Tibial nerve (tissue), 4 donors: ENCODE measurements around the gene MSI2.

Experiments
- CTCF ChIP-seq, 5 experiments: fragments of 200-600 bp in 3 of 5; fragments of 450-650 bp in 2 of 5; sonication (generic) in 3 of 5; IDR thresholded peaks; one replicate each; pipeline ENCODE4 v1.5.1; 2016 to 2019; ENCODE audit warnings: antibody characterized with exemption in 5 of 5, mild to moderate bottlenecking in 3 of 5, moderate library complexity in 2 of 5
- EP300 ChIP-seq, 2 donors: sonication (generic); formaldehyde crosslinking; IDR thresholded peaks; one replicate each; pipeline ENCODE4 v1.6.1; 2017; ENCODE audit warnings: antibody characterized with exemption in 2 of 2, mild to moderate bottlenecking in 1 of 2
- POLR2A ChIP-seq, 2 donors: fragments of 450-650 bp; IDR thresholded peaks; one replicate each; pipeline ENCODE4 v1.6.1; 2017; ENCODE audit warnings: antibody characterized with exemption in 2 of 2, mild to moderate bottlenecking in 2 of 2, moderate library complexity in 2 of 2

DNA sequence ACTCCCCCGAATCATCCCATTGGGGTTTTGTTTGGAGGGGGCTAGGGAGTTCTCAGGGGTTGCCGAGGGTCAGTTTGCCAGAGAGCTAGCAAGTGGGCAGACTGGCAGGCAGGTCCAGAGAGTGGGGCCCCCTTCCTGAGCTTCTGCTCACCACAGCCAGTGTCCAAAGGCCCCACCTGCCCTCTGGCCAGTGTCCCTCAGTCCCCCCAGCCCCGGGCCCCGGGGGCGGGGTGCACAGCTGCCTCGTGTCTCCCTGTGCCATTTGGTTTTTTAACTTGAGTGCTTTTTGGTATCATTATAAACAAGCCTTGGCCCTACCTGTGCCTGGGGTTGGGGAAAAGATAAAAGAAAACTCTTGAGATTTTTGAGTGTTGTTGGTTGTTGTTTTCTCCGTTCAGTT, 397.0 kb downstream of the MSI2 start:
- TF ChIP-seq POLR2A (IDR thresholded peaks at IDR 0.05) (no peak), CTCF (IDR thresholded peaks at IDR 0.05) (no peak), EP300 (IDR thresholded peaks at IDR 0.05) (no peak)
